ENCODE data around the gene ESPN.

DNA sequence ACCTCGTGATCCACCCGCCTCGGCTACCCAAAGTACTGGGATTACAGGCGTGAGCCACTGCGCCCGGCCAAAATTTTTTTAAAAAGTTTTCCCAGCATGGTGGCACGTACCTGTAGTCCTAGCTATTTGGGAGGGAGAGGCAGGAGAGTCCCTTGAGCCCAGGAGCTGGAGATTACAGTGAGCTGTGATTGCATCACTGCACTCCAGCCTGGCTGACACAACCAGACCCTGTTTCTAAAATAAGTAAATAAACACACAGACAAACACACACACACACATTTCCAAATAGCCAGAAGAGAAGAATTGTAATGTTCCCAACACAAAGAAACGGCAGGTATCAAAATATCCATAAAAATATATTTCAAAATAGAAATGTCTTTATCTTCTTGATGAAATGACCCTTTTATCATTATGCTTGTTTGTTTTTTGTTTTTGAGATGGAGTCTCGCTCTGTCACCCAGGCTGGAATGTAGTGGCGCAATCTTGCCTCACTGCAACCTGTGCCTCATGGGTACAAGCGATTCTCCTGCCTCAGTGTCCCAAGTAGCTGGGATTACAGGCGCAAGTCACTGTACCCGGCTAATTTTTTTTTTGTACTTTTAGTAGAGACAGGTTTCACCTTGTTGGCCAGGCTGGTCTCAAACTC lies 14.2 kb upstream of the ESPN start:
- TF ChIP-seq POLR2A (IDR thresholded peaks at IDR 0.05) (no peak), EP300 (IDR thresholded peaks at IDR 0.05) (no peak), POLR2AphosphoS5 (IDR thresholded peaks at IDR 0.05) (no peak)
- TF ChIP-seq, protein P1, sequence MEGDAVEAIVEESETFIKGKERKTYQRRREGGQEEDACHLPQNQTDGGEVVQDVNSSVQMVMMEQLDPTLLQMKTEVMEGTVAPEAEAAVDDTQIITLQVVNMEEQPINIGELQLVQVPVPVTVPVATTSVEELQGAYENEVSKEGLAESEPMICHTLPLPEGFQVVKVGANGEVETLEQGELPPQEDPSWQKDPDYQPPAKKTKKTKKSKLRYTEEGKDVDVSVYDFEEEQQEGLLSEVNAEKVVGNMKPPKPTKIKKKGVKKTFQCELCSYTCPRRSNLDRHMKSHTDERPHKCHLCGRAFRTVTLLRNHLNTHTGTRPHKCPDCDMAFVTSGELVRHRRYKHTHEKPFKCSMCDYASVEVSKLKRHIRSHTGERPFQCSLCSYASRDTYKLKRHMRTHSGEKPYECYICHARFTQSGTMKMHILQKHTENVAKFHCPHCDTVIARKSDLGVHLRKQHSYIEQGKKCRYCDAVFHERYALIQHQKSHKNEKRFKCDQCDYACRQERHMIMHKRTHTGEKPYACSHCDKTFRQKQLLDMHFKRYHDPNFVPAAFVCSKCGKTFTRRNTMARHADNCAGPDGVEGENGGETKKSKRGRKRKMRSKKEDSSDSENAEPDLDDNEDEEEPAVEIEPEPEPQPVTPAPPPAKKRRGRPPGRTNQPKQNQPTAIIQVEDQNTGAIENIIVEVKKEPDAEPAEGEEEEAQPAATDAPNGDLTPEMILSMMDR (IDR thresholded peaks at IDR 0.05), result no peak

Measured in upper lobe of left lung (tissue), 4 donors.